Measurements from ENCODE around the gene CYBA.

- no peak for TF ChIP-seq POLR2A (IDR thresholded peaks at IDR 0.05)
- TF ChIP-seq, protein P1, sequence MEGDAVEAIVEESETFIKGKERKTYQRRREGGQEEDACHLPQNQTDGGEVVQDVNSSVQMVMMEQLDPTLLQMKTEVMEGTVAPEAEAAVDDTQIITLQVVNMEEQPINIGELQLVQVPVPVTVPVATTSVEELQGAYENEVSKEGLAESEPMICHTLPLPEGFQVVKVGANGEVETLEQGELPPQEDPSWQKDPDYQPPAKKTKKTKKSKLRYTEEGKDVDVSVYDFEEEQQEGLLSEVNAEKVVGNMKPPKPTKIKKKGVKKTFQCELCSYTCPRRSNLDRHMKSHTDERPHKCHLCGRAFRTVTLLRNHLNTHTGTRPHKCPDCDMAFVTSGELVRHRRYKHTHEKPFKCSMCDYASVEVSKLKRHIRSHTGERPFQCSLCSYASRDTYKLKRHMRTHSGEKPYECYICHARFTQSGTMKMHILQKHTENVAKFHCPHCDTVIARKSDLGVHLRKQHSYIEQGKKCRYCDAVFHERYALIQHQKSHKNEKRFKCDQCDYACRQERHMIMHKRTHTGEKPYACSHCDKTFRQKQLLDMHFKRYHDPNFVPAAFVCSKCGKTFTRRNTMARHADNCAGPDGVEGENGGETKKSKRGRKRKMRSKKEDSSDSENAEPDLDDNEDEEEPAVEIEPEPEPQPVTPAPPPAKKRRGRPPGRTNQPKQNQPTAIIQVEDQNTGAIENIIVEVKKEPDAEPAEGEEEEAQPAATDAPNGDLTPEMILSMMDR (IDR thresholded peaks at IDR 0.05), result no peak
Observed at GRCh38 chr16:88608076-88608475, 42.8 kb downstream of the CYBA start.

Measured in body of pancreas (tissue), 4 donors.